GM23338 (cell line): ENCODE data around the gene CNRIP1. TPM values are rescaled to one million over a fixed set of nuclear protein-coding genes. Genes with fewer than 3 reads are reported as not detected.

Experiments used
- ATAC-seq: fragments of 200-7000 bp; cut with Tn5 transposase; 3 replicates; pipeline ENCODE4 v1.9.1; 2020
- DNase-seq: peaks from one replicate; pipeline ENCODE4 v3.0.0-alpha.2; 2015; ENCODE audit warnings: low spot score
- H2AFZ ChIP-seq: fragments of 200-600 bp; sonication (generic); 2 replicates; pipeline ENCODE4 v1.8.0; 2016; ENCODE audit warnings: antibody characterized with exemption, mild to moderate bottlenecking, moderate library complexity
- H3F3A ChIP-seq: fragments of 200-600 bp; sonication (generic); replicated peaks from 2 replicates; pipeline ENCODE4 v1.8.0; 2017; ENCODE audit warnings: antibody characterized with exemption, mixed run types, low read depth
- H3K27ac ChIP-seq: fragments of 200-600 bp; sonication (generic); 2 replicates; pipeline ENCODE4 v1.6.1; 2016; ENCODE audit warnings: low read depth
- H3K27me3 ChIP-seq: fragments of 200-600 bp; sonication (generic); 2 replicates; pipeline ENCODE4 v1.8.0; 2016; ENCODE audit warnings: mild to moderate bottlenecking, mixed run types, moderate library complexity; ENCODE audit not compliant: insufficient read depth
- H3K36me3 ChIP-seq: fragments of 200-600 bp; sonication (generic); 2 replicates; pipeline ENCODE4 v1.8.0; 2016; ENCODE audit warnings: mild to moderate bottlenecking; ENCODE audit not compliant: insufficient read depth
- H3K4me1 ChIP-seq: fragments of 200-600 bp; sonication (generic); 2 replicates; pipeline ENCODE4 v1.8.0; 2016; ENCODE audit warnings: mild to moderate bottlenecking, moderate library complexity; ENCODE audit not compliant: insufficient read depth
- H3K4me2 ChIP-seq: fragments of 200-600 bp; sonication (generic); 2 replicates; pipeline ENCODE4 v1.7.1; 2017; ENCODE audit warnings: mixed run types
- H3K4me3 ChIP-seq: fragments of 200-600 bp; sonication (generic); 2 replicates; pipeline ENCODE4 v1.6.1; 2016; ENCODE audit warnings: mixed run types
- H3K79me2 ChIP-seq: fragments of 200-600 bp; sonication (generic); replicated peaks from 2 replicates; pipeline ENCODE4 v1.8.0; 2017; ENCODE audit warnings: mild to moderate bottlenecking; ENCODE audit not compliant: insufficient read depth
- H3K9me2 ChIP-seq: fragments of 200-600 bp; sonication (generic); 2 replicates; pipeline ENCODE4 v1.8.0; 2017; ENCODE audit not compliant: insufficient read depth
- H4K20me1 ChIP-seq: fragments of 200-600 bp; sonication (generic); replicated peaks from 2 replicates; pipeline ENCODE4 v1.8.0; 2017; ENCODE audit warnings: mild to moderate bottlenecking; ENCODE audit not compliant: insufficient read depth
- H3K27ac Mint-ChIP-seq: 2 replicates; pipeline ENCODE4 v1.8.0; 2020; ENCODE audit warnings: inconsistent platforms, mild to moderate bottlenecking, moderate library complexity, mixed read lengths
- H3K27me3 Mint-ChIP-seq: 3 replicates; pipeline ENCODE4 v1.8.0; 2022; ENCODE audit warnings: low read depth, mild to moderate bottlenecking, moderate library complexity, mixed read lengths, inconsistent platforms; ENCODE audit not compliant: insufficient read depth, poor library complexity
- H3K36me3 Mint-ChIP-seq: 3 replicates; pipeline ENCODE4 v1.8.0; 2021; ENCODE audit warnings: low read depth, mild to moderate bottlenecking, inconsistent platforms, moderate library complexity, mixed read lengths
- H3K4me1 Mint-ChIP-seq: 3 replicates; pipeline ENCODE4 v1.8.0; 2020; ENCODE audit warnings: mild to moderate bottlenecking, inconsistent platforms, mixed read lengths
- H3K4me3 Mint-ChIP-seq: 3 replicates; pipeline ENCODE4 v1.8.0; 2021; ENCODE audit warnings: moderate library complexity, mild to moderate bottlenecking, inconsistent platforms, mixed read lengths
- H3K9me3 Mint-ChIP-seq: 3 replicates; pipeline ENCODE4 v1.8.0; 2020; ENCODE audit warnings: moderate library complexity, mild to moderate bottlenecking, inconsistent platforms, mixed read lengths
- CREB1 ChIP-seq: fragments of 250-450 bp; sonication (Bioruptor Pico); IDR thresholded peaks from 2 replicates; pipeline ENCODE4 v1.5.0; 2020; ENCODE audit warnings: low read depth, mild to moderate bottlenecking, moderate library complexity
- CTCF ChIP-seq, 2 experiments: fragments of 200-600 bp in 1 of 2; sonication (generic) in 1 of 2; conservative IDR thresholded peaks; 2 replicates each; pipeline versions ENCODE4 v1.5.1 to v1.6.1; 2016 to 2017; ENCODE audit warnings: antibody characterized with exemption in 2 of 2, low read depth in 2 of 2, mild to moderate bottlenecking in 2 of 2, moderate library complexity in 1 of 2
- ETS1 ChIP-seq: IDR thresholded peaks from 2 replicates; pipeline ENCODE4 v1.6.1; 2016; ENCODE audit warnings: antibody characterized with exemption
- EZH2 ChIP-seq: fragments of 200-600 bp; sonication (generic); IDR thresholded peaks from one replicate; pipeline ENCODE4 v1.8.0; 2017; ENCODE audit warnings: antibody characterized with exemption, mild to moderate bottlenecking, low read depth; ENCODE audit not compliant: unreplicated experiment
- EZH2phosphoT487 ChIP-seq: fragments of 200-600 bp; sonication (generic); IDR thresholded peaks from one replicate; pipeline ENCODE4 v1.8.1; 2018; ENCODE audit warnings: antibody characterized with exemption; ENCODE audit not compliant: unreplicated experiment
- JUNB ChIP-seq: IDR thresholded peaks from one replicate; pipeline ENCODE4 v1.6.1; 2016; ENCODE audit warnings: antibody characterized with exemption; ENCODE audit not compliant: unreplicated experiment
- NANOG ChIP-seq: IDR thresholded peaks from 2 replicates; pipeline ENCODE4 v1.6.1; 2016; ENCODE audit warnings: antibody characterized with exemption, borderline replicate concordance
- POLR2AphosphoS5 ChIP-seq: IDR thresholded peaks from 2 replicates; pipeline ENCODE4 v1.6.1; 2016; ENCODE audit warnings: antibody characterized with exemption, low read depth
- REST ChIP-seq: IDR thresholded peaks from one replicate; pipeline ENCODE4 v1.6.1; 2018; ENCODE audit warnings: antibody characterized with exemption; ENCODE audit not compliant: unreplicated experiment
- STAT1 ChIP-seq: IDR thresholded peaks from one replicate; pipeline ENCODE4 v1.6.1; 2016; ENCODE audit warnings: antibody characterized with exemption; ENCODE audit not compliant: unreplicated experiment
- ZNF114 ChIP-seq: fragments of 250-450 bp; sonication (Bioruptor Pico); IDR thresholded peaks from 2 replicates; pipeline ENCODE4 v1.5.0; 2020; ENCODE audit warnings: mild to moderate bottlenecking, moderate library complexity
- ZNF331 ChIP-seq: fragments of 250-450 bp; sonication (Bioruptor Pico); IDR thresholded peaks from 2 replicates; pipeline ENCODE4 v1.5.0; 2020; ENCODE audit warnings: low read depth, mild to moderate bottlenecking, moderate library complexity
- ZNF462 ChIP-seq: fragments of 250-450 bp; sonication (Bioruptor Pico); IDR thresholded peaks from 2 replicates; pipeline ENCODE4 v1.5.0; 2020; ENCODE audit warnings: mild to moderate bottlenecking, moderate library complexity
- polyA plus RNA-seq: library from polyadenylated mRNA; unstranded; fragments of >200 nt; fragmentation: Nextera tagmentation; extraction: Ambion mirVana; gene quantifications from 2 replicates; pipeline ENCODE4 v1.2.1, GENCODE V29; 2016
- total RNA-seq: library from RNA; depleted of rRNA; stranded (reverse); fragments of >200 nt; shearing (Covaris generic); gene quantifications from 2 replicates; pipeline ENCODE4 v1.2.3, GENCODE V29; 2014

The CNRIP1 gene
- total and polyA plus RNA-seq, 2 experiments from 2014 or later, result 5.9 to 6.9 TPM

- no peaks in the 10 kb centered on the region for H3K9me2 ChIP-seq
- peaks cover 2% of the 10 kb centered on the region for H3K27me3 Mint-ChIP-seq
- no peak for TF ChIP-seq POLR2AphosphoS5
- no peak for TF ChIP-seq ETS1
- no peak for TF ChIP-seq NANOG
- no peak for TF ChIP-seq CREB1 (CRISPR knock-in tag)
- TF ChIP-seq CTCF (conservative IDR thresholded peaks at IDR 0.05; ENCODE audit: low read depth in 2 of 2), result no peak
- no peak for TF ChIP-seq ZNF462
- TF ChIP-seq STAT1, result no peak
- TF ChIP-seq EZH2, result no peak
- no peak for TF ChIP-seq ZNF331
- no peak for TF ChIP-seq REST
- no peak for TF ChIP-seq JUNB
- no peak for TF ChIP-seq ZNF114 (CRISPR knock-in tag)
- no peak for TF ChIP-seq EZH2phosphoT487
- H3K36me3 ChIP-seq, result no peaks in the 10 kb centered on the region
- no peaks in the 10 kb centered on the region for H4K20me1 ChIP-seq
- no peaks in the 10 kb centered on the region for H3K4me1 ChIP-seq
- H3K9me3 Mint-ChIP-seq, result no peaks in the 10 kb centered on the region
- no peaks in the 10 kb centered on the region for H3K4me1 Mint-ChIP-seq
- no peak overlapping the region for H3K4me3 ChIP-seq
- no peaks in the 10 kb centered on the region for H3K79me2 ChIP-seq
- no peak overlapping the region for H3K27ac ChIP-seq
- no peak for ATAC-seq
- no peaks in the 10 kb centered on the region for H3F3A ChIP-seq
- no peak overlapping the region for H3K4me3 Mint-ChIP-seq
- H3K36me3 Mint-ChIP-seq, result no peaks in the 10 kb centered on the region
- no peak for DNase-seq
- no peaks in the 10 kb centered on the region for H3K27me3 ChIP-seq
- no peak overlapping the region for H3K27ac Mint-ChIP-seq
- no peak overlapping the region for H2AFZ ChIP-seq
- no peak overlapping the region for H3K4me2 ChIP-seq
These were observed 24.2 kb downstream of the CNRIP1 start for GRCh38 chr2:68295516-68295915.
